ENCODE measurements around the gene ADK. TPM values are rescaled to one million over a fixed set of nuclear protein-coding genes. Genes with fewer than 3 reads are reported as not detected.

The ADK gene
- total RNA-seq, 2 experiments from 2014 or later: 26.4 to 31.1 TPM

GRCh38 chr10:74662635-74663034 lies 511.6 kb downstream of the ADK start:
- Histone ChIP-seq H3K9me2 (ENCODE audit: insufficient read depth, low read length) (no peaks in the 10 kb centered on the region), H3K4me1 (ENCODE audit: insufficient read depth, low read length, poor library complexity, severe bottlenecking) (no peaks in the 10 kb centered on the region), H3K36me3 (ENCODE audit: insufficient read depth, low read length) (no peaks in the 10 kb centered on the region), H4K20me1 (ENCODE audit: insufficient read depth, low read length) (no peaks in the 10 kb centered on the region), H2AFZ (ENCODE audit: low read length) (no peak overlapping the region), H3K79me2 (ENCODE audit: insufficient read depth, low read depth, low read length) (no peaks in the 10 kb centered on the region), H3K9me3 (ENCODE audit: low read length) (no peaks in the 10 kb centered on the region), H3K27ac (ENCODE audit: low read depth, low read length, poor library complexity, severe bottlenecking) (no peak overlapping the region), H3K4me2 (ENCODE audit: low read length) (no peak overlapping the region), H3K4me3 (ENCODE audit: low read depth, low read length, poor library complexity, severe bottlenecking) (no peak overlapping the region)
- CTCF ChIA-PET (ENCODE audit: unreplicated experiment): no interaction called here
- TF ChIP-seq EZH2phosphoT487 (IDR thresholded peaks at IDR 0.05; ENCODE audit: borderline replicate concordance, low read depth, low read length): no peak
- TF ChIP-seq, protein P1, sequence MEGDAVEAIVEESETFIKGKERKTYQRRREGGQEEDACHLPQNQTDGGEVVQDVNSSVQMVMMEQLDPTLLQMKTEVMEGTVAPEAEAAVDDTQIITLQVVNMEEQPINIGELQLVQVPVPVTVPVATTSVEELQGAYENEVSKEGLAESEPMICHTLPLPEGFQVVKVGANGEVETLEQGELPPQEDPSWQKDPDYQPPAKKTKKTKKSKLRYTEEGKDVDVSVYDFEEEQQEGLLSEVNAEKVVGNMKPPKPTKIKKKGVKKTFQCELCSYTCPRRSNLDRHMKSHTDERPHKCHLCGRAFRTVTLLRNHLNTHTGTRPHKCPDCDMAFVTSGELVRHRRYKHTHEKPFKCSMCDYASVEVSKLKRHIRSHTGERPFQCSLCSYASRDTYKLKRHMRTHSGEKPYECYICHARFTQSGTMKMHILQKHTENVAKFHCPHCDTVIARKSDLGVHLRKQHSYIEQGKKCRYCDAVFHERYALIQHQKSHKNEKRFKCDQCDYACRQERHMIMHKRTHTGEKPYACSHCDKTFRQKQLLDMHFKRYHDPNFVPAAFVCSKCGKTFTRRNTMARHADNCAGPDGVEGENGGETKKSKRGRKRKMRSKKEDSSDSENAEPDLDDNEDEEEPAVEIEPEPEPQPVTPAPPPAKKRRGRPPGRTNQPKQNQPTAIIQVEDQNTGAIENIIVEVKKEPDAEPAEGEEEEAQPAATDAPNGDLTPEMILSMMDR (conservative IDR thresholded peaks at IDR 0.05; ENCODE audit: low read length): no peak
- POLR2A ChIA-PET: interaction anchor here (0.6 to 1.4 kb wide), 7 partner anchors 9 to 1863 kb away, joined by 3 to 5 read pairs (median 3); no protein-coding TSS in a partner anchor
- intact Hi-C loops (cut with micrococcal nuclease; ENCODE audit: unreplicated experiment): no loop called here
- DNase-seq (ENCODE audit: low spot score): no peak
- BruUV-seq (replicated peaks): no TSS peak

GRCh38 chr10:74669210-74669609 lies 518.2 kb downstream of the ADK start:
- Histone ChIP-seq H3K9me3 (ENCODE audit: low read length) (0 out of 2 replicates have a peak, but pooled peaks cover 7% of the 10 kb centered on the region), H3K4me1 (ENCODE audit: insufficient read depth, low read length, poor library complexity, severe bottlenecking) (no peaks in the 10 kb centered on the region), H3K9me2 (ENCODE audit: insufficient read depth, low read length) (no peaks in the 10 kb centered on the region), H3K4me2 (ENCODE audit: low read length) (no peak overlapping the region), H3K79me2 (ENCODE audit: insufficient read depth, low read depth, low read length) (no peaks in the 10 kb centered on the region), H4K20me1 (ENCODE audit: insufficient read depth, low read length) (no peaks in the 10 kb centered on the region), H3K27ac (ENCODE audit: low read depth, low read length, poor library complexity, severe bottlenecking) (no peak overlapping the region), H2AFZ (ENCODE audit: low read length) (no peak overlapping the region), H3K36me3 (ENCODE audit: insufficient read depth, low read length) (peaks cover 14% of the 10 kb centered on the region), H3K4me3 (ENCODE audit: low read depth, low read length, poor library complexity, severe bottlenecking) (no peak overlapping the region)
- ChIA-PET CTCF (ENCODE audit: unreplicated experiment) (no interaction called here), POLR2A (interaction anchor here (0.6 to 1.6 kb wide), 2 partner anchors 13 to 21 kb away, joined by 3 to 7 read pairs; no protein-coding TSS in a partner anchor)
- TF ChIP-seq, protein P1 (conservative IDR thresholded peaks at IDR 0.05; ENCODE audit: low read length): no peak
- TF ChIP-seq EZH2phosphoT487 (IDR thresholded peaks at IDR 0.05; ENCODE audit: borderline replicate concordance, low read depth, low read length): no peak
- no TSS peak for BruUV-seq (replicated peaks)
- intact Hi-C loops (cut with micrococcal nuclease; ENCODE audit: unreplicated experiment): no loop called here
- DNase-seq (ENCODE audit: low spot score): no peak

DNA sequence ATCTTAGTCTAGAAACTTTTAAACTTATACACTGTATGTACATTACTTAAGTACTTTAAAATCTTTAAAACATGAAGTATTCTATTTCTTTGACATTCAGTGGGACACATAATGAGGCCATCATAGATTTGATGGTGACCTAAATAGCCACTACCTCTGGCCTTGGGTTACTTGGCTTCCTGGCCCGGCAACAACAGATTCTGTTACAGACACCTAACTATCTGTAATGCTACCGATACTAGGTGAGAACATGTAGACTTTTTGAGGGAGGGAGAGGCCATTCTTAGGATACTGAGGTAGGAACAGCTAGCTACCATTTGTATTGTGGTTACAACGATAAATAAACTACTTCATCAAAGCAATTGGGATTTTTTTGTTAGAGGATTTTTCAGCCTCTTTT lies 520.7 kb downstream of the ADK start:
- Histone ChIP-seq H3K9me3 (ENCODE audit: low read length) (0 out of 2 replicates have a peak, but pooled peaks cover 7% of the 10 kb centered on the region), H3K4me2 (ENCODE audit: low read length) (no peak overlapping the region), H3K36me3 (ENCODE audit: insufficient read depth, low read length) (peaks cover 18% of the 10 kb centered on the region), H3K79me2 (ENCODE audit: insufficient read depth, low read depth, low read length) (no peaks in the 10 kb centered on the region), H3K27ac (ENCODE audit: low read depth, low read length, poor library complexity, severe bottlenecking) (no peak overlapping the region), H4K20me1 (ENCODE audit: insufficient read depth, low read length) (no peaks in the 10 kb centered on the region), H3K4me1 (ENCODE audit: insufficient read depth, low read length, poor library complexity, severe bottlenecking) (no peaks in the 10 kb centered on the region), H2AFZ (ENCODE audit: low read length) (no peak overlapping the region), H3K9me2 (ENCODE audit: insufficient read depth, low read length) (no peaks in the 10 kb centered on the region), H3K4me3 (ENCODE audit: low read depth, low read length, poor library complexity, severe bottlenecking) (no peak overlapping the region)
- CTCF ChIA-PET (ENCODE audit: unreplicated experiment): no interaction called here
- POLR2A ChIA-PET: interaction anchor here (0.8 to 1.0 kb wide), 2 partner anchors 9 to 12 kb away, joined by 3 read pairs; no protein-coding TSS in a partner anchor
- intact Hi-C loops (cut with micrococcal nuclease; ENCODE audit: unreplicated experiment): no loop called here
- no TSS peak for BruUV-seq (replicated peaks)
- DNase-seq (ENCODE audit: low spot score): no peak
- TF ChIP-seq, protein P1 (conservative IDR thresholded peaks at IDR 0.05; ENCODE audit: low read length): no peak
- TF ChIP-seq EZH2phosphoT487 (IDR thresholded peaks at IDR 0.05; ENCODE audit: borderline replicate concordance, low read depth, low read length): no peak

All from OCI-LY7 (cell line).